Thymus (tissue), 11 donors: ENCODE data around the gene APOE. TPM values are rescaled to one million over a fixed set of nuclear protein-coding genes. Genes with fewer than 3 reads are reported as not detected.
A peak's percentile ranks its signal among the peaks of the same experiment; 100 is the strongest.
"Not testable (repeated sequence)": the region's sequence is repeated elsewhere in the genome, so short reads cannot be mapped to it uniquely, and the experiment has no call there.

ENCODE experiments used
- DNase-seq, 9 donors: peaks; one replicate each; pipeline ENCODE4 v3.0.0-alpha.2; 2013; ENCODE audit warnings: low spot score in 9 of 9, low read depth in 6 of 9, missing footprints in 1 of 9
- H3K27ac ChIP-seq, 2 donors: one replicate each; pipeline ENCODE4 v1.5.1; 2013; ENCODE audit warnings: control low read depth in 1 of 2, low read depth in 1 of 2, low read length in 1 of 2, mild to moderate bottlenecking in 1 of 2, moderate library complexity in 1 of 2
- H3K27me3 ChIP-seq, 2 donors: one replicate each; pipeline ENCODE4 v1.5.1; 2013; ENCODE audit warnings: low read length in 1 of 2; ENCODE audit not compliant: control insufficient read depth in 2 of 2, insufficient read depth in 1 of 2
- H3K36me3 ChIP-seq, 2 donors: one replicate each; pipeline ENCODE4 v1.5.1; 2013; ENCODE audit warnings: low read length in 1 of 2, mild to moderate bottlenecking in 1 of 2, moderate library complexity in 1 of 2; ENCODE audit not compliant: control insufficient read depth in 2 of 2, insufficient read depth in 2 of 2
- H3K4me1 ChIP-seq, 2 donors: one replicate each; pipeline ENCODE4 v1.5.1; 2013; ENCODE audit warnings: low read length in 2 of 2; ENCODE audit not compliant: control insufficient read depth in 2 of 2, insufficient read depth in 2 of 2
- H3K4me3 ChIP-seq, 2 donors: one replicate each; pipeline ENCODE4 v1.5.1; 2013; ENCODE audit warnings: low read length in 2 of 2, control low read depth in 1 of 2, mild to moderate bottlenecking in 1 of 2
- H3K9me3 ChIP-seq, 2 donors: one replicate each; pipeline ENCODE4 v1.5.1; 2013; ENCODE audit warnings: low read length in 1 of 2, mild to moderate bottlenecking in 1 of 2; ENCODE audit not compliant: control insufficient read depth in 2 of 2, insufficient read depth in 1 of 2
- WGBS: extraction: QIAGEN DNeasy Blood & Tissue Kit; methylation state at CpG from one replicate; pipeline ENCODE4 v1.1.7; 2013; 5-methylcytosine and 5-hydroxymethylcytosine counted together
- polyA plus RNA-seq: library from polyadenylated mRNA; stranded (reverse); fragments of 200-250 nt; gene quantifications from one replicate; pipeline ENCODE4 v1.2.3, GENCODE V29; 2013
- total RNA-seq: library from RNA; stranded (reverse); fragments of 120-200 nt; gene quantifications from one replicate; pipeline ENCODE4 v1.2.4, GENCODE V29; 2013
- donor health status: healthy.

The APOE gene
- total and polyA plus RNA-seq, 2 donors: 130 to 334 TPM

- Histone ChIP-seq H3K4me3 (no peak overlapping the region), H3K36me3 (peaks cover 29 to 32% of the 10 kb centered on the region in 2 donors), H3K27ac (no peak overlapping the region), H3K9me3 (peaks cover 0 to 5% of the 10 kb centered on the region in 2 donors), H3K27me3 (peaks cover 10 to 33% of the 10 kb centered on the region in 2 donors), H3K4me1 (no peaks in the 10 kb centered on the region)
- no peak for DNase-seq
- WGBS: 92% methylated on average over 15 of the region's 15 CpGs
Measured at GRCh38 chr19:44903216-44903601, 2.4 kb upstream of the APOE start.

DNA sequence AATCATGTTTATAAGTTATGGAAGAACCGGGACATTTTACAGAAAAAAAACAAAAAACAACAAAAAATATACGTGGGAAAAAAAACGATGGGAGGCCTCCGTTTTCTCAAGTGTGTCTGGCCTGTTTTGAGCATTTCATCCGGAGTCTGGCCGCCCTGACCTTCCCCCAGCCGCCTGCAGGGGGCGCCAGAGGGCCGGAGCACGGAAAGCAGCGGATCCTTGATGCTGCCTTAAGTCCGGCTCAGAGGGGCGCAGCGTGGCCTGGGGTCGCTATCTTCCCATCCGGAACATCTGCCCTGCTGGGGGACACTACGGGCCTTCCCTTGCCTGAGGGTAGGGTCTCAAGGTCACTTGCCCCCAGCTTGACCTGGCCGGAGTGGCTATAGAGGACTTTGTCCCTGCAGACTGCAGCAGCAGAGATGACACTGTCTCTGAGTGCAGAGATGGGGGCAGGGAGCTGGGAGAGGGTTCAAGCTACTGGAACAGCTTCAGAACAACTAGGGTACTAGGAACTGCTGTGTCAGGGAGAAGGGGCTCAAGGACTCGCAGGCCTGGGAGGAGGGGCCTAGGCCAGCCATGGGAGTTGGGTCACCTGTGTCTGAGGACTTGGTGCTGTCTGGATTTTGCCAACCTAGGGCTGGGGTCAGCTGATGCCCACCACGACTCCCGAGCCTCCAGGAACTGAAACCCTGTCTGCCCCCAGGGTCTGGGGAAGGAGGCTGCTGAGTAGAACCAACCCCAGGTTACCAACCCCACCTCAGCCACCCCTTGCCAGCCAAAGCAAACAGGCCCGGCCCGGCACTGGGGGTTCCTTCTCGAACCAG lies 1.8 kb upstream of the APOE start:
- peak in 4 of 9 donors; percentile 32 to 60 (median 47) for DNase-seq
- no peak overlapping the region for H3K27ac ChIP-seq
- 46% methylated on average over 24 of the region's 24 CpGs for WGBS

GRCh38 chr19:44904426-44904994 lies 1.1 kb upstream of the APOE start:
- Histone ChIP-seq H3K4me1 (no peaks in the 10 kb centered on the region), H3K27me3 (peaks cover 10 to 33% of the 10 kb centered on the region in 2 donors), H3K27ac (no peak overlapping the region)

More for the DNA sequence above, 1.8 kb upstream of the APOE start:
- H3K4me1 ChIP-seq: no peaks in the 10 kb centered on the region
- peaks cover 28 to 32% of the 10 kb centered on the region in 2 donors for H3K36me3 ChIP-seq
- H3K4me3 ChIP-seq: no peak overlapping the region
- H3K9me3 ChIP-seq: peaks cover 0 to 5% of the 10 kb centered on the region in 2 donors
- H3K27me3 ChIP-seq: peaks cover 10 to 33% of the 10 kb centered on the region in 2 donors

DNA sequence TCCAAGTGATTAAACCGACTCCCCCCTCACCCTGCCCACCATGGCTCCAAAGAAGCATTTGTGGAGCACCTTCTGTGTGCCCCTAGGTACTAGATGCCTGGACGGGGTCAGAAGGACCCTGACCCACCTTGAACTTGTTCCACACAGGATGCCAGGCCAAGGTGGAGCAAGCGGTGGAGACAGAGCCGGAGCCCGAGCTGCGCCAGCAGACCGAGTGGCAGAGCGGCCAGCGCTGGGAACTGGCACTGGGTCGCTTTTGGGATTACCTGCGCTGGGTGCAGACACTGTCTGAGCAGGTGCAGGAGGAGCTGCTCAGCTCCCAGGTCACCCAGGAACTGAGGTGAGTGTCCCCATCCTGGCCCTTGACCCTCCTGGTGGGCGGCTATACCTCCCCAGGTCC lies 2.0 kb downstream of the APOE start:
- WGBS: 97% methylated on average over 12 of the region's 12 CpGs
- Histone ChIP-seq H3K36me3 (peaks cover 3 to 7% of the 10 kb centered on the region in 2 donors), H3K27me3 (peaks cover 10 to 47% of the 10 kb centered on the region in 2 donors), H3K4me1 (peaks cover 0 to 5% of the 10 kb centered on the region in 2 donors), H3K9me3 (peaks cover 0 to 5% of the 10 kb centered on the region in 2 donors), H3K4me3 (no peak overlapping the region), H3K27ac (no peak overlapping the region)
- no peak for DNase-seq

More at GRCh38 chr19:44904426-44904994, 1.1 kb upstream of the APOE start:
- Histone ChIP-seq H3K9me3 (peaks cover 0 to 5% of the 10 kb centered on the region in 2 donors), H3K4me3 (no peak overlapping the region), H3K36me3 (peaks cover 24 to 32% of the 10 kb centered on the region in 2 donors)
- 95% methylated on average over 12 of the region's 12 CpGs for WGBS
- DNase-seq: no peak

GRCh38 chr19:44908074-44908835 lies 2.7 kb downstream of the APOE start:
- WGBS: 97% methylated on average over 46 of the region's 46 CpGs
- Histone ChIP-seq H3K36me3 (peaks cover 0 to under 1% of the 10 kb centered on the region in 2 donors), H3K4me3 (no peak overlapping the region), H3K4me1 (peaks cover 0 to 5% of the 10 kb centered on the region in 2 donors), H3K9me3 (peaks cover 0 to 5% of the 10 kb centered on the region in 2 donors), H3K27ac (no peak overlapping the region), H3K27me3 (peaks cover 10 to 53% of the 10 kb centered on the region in 2 donors)
- DNase-seq: no peak

DNA sequence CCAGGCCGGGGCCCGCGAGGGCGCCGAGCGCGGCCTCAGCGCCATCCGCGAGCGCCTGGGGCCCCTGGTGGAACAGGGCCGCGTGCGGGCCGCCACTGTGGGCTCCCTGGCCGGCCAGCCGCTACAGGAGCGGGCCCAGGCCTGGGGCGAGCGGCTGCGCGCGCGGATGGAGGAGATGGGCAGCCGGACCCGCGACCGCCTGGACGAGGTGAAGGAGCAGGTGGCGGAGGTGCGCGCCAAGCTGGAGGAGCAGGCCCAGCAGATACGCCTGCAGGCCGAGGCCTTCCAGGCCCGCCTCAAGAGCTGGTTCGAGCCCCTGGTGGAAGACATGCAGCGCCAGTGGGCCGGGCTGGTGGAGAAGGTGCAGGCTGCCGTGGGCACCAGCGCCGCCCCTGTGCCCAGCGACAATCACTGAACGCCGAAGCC lies 3.3 kb downstream of the APOE start:
- H3K4me1 ChIP-seq: peaks cover 0 to 5% of the 10 kb centered on the region in 2 donors
- WGBS: 97% methylated on average over 44 of the region's 44 CpGs
- DNase-seq: no peak

GRCh38 chr19:44909775-44910174 lies 4.2 kb downstream of the APOE start:
- no peak for DNase-seq
- no peak overlapping the region for H3K4me3 ChIP-seq

More for the DNA sequence above, 3.3 kb downstream of the APOE start:
- Histone ChIP-seq H3K36me3 (no peaks in the 10 kb centered on the region), H3K27me3 (peaks cover 10 to 58% of the 10 kb centered on the region in 2 donors), H3K9me3 (peaks cover 0 to 5% of the 10 kb centered on the region in 2 donors), H3K27ac (no peak overlapping the region), H3K4me3 (no peak overlapping the region)

GRCh38 chr19:44911896-44912295 lies 6.3 kb downstream of the APOE start:
- H3K4me3 ChIP-seq, DNase-seq, H3K9me3 ChIP-seq, H3K27ac ChIP-seq, H3K36me3 ChIP-seq: not testable (repeated sequence)
- Histone ChIP-seq H3K27me3 (peaks cover 0 to 44% of the 10 kb centered on the region in 2 donors), H3K4me1 (peaks cover 0 to 15% of the 10 kb centered on the region in 2 donors)
- WGBS: 95% methylated on average over 6 of the region's 6 CpGs

More at GRCh38 chr19:44909775-44910174, 4.2 kb downstream of the APOE start:
- H3K36me3 ChIP-seq: no peaks in the 10 kb centered on the region
- 95% methylated on average over 5 of the region's 5 CpGs for WGBS
- H3K27ac ChIP-seq: no peak overlapping the region
- peaks cover 6 to 64% of the 10 kb centered on the region in 2 donors for H3K27me3 ChIP-seq
- peaks cover 0 to 12% of the 10 kb centered on the region in 2 donors for H3K4me1 ChIP-seq
- H3K9me3 ChIP-seq: peaks cover 0 to 5% of the 10 kb centered on the region in 2 donors
